COR-L47 (cell line): Measurements from ENCODE around the gene BBS10.
"Not testable (repeated sequence)": the region's sequence is repeated elsewhere in the genome, so short reads cannot be mapped to it uniquely, and the experiment has no call there.

Source experiments
- DNase-seq: peaks from one replicate; lab custom pipeline; 2025; lab: John Stamatoyannopoulos, UW

BBS10 gene

GRCh38 chr12:76329606-76330005, 18.6 kb downstream of the BBS10 start:
- DNase-seq, result no peak

GRCh38 chr12:76329159-76329558, 19.1 kb downstream of the BBS10 start:
- DNase-seq, result no peak

GRCh38 chr12:76319595-76320319, 28.5 kb downstream of the BBS10 start:
- not testable (repeated sequence) for DNase-seq

GRCh38 chr12:76318773-76319594, 29.2 kb downstream of the BBS10 start:
- no peak for DNase-seq

- DNase-seq, result no peak
Observed at GRCh38 chr12:76317976-76318375, 30.2 kb downstream of the BBS10 start.

GRCh38 chr12:76316468-76316867, 31.7 kb downstream of the BBS10 start:
- DNase-seq, result no peak

- no peak for DNase-seq
Observed at GRCh38 chr12:76313299-76313698, 34.9 kb downstream of the BBS10 start.

GRCh38 chr12:76312315-76312714, 35.9 kb downstream of the BBS10 start:
- no peak for DNase-seq

- no peak for DNase-seq
Observed at GRCh38 chr12:76311796-76312195, 36.4 kb downstream of the BBS10 start.

GRCh38 chr12:76310110-76310509, 38.1 kb downstream of the BBS10 start:
- DNase-seq, result no peak

- DNase-seq, result no peak
Observed at GRCh38 chr12:76308866-76309265, 39.3 kb downstream of the BBS10 start.

GRCh38 chr12:76307083-76307482, 41.1 kb downstream of the BBS10 start:
- no peak for DNase-seq

GRCh38 chr12:76303989-76304460, 44.2 kb downstream of the BBS10 start:
- no peak for DNase-seq

GRCh38 chr12:76303365-76303764, 44.9 kb downstream of the BBS10 start:
- no peak for DNase-seq

- DNase-seq, result no peak
Observed at GRCh38 chr12:76300297-76300665, 47.9 kb downstream of the BBS10 start.

GRCh38 chr12:76299536-76300296, 48.5 kb downstream of the BBS10 start:
- DNase-seq, result no peak
